Mesothelial cell of epicardium (in vitro differentiated cells): ENCODE measurements around the gene CMSS1. TPM values are rescaled to one million over a fixed set of nuclear protein-coding genes. Genes with fewer than 3 reads are reported as not detected.

Experiments
- DNase-seq, 2 experiments: peaks; one replicate each; pipeline ENCODE4 v3.0.0; 2021; ENCODE audit warnings: low spot score in 2 of 2; ENCODE audit not compliant: unreplicated experiment in 2 of 2
- H3K27ac Mint-ChIP-seq: 2 replicates; pipeline ENCODE4 v1.8.0; 2021; ENCODE audit warnings: mixed read lengths
- H3K27me3 Mint-ChIP-seq: 2 replicates; pipeline ENCODE4 v1.8.0; 2021; ENCODE audit warnings: low read depth, mixed read lengths
- H3K36me3 Mint-ChIP-seq: 2 replicates; pipeline ENCODE4 v1.8.0; 2021; ENCODE audit warnings: mixed read lengths
- H3K4me1 Mint-ChIP-seq: 2 replicates; pipeline ENCODE4 v1.8.0; 2021; ENCODE audit warnings: mixed read lengths
- H3K4me3 Mint-ChIP-seq: 2 replicates; pipeline ENCODE4 v1.8.0; 2021; ENCODE audit warnings: mild to moderate bottlenecking, moderate library complexity, mixed read lengths
- H3K9me3 Mint-ChIP-seq: 2 replicates; pipeline ENCODE4 v1.8.0; 2021; ENCODE audit warnings: mixed read lengths
- total RNA-seq: library from RNA; stranded (reverse); gene quantifications from 3 replicates; pipeline ENCODE4 v1.2.1, GENCODE V29; 2021
- TF ChIP-seq, protein P1 (sequence below): fragments of 200-600 bp; sonication (generic); IDR thresholded peaks from one replicate; pipeline ENCODE4 v1.5.0; 2021; ENCODE audit warnings: antibody characterized with exemption; ENCODE audit not compliant: unreplicated experiment

Gene CMSS1
- total RNA-seq, 1 donor from 2014 or later: 30.0 TPM

- TF ChIP-seq, protein P1, sequence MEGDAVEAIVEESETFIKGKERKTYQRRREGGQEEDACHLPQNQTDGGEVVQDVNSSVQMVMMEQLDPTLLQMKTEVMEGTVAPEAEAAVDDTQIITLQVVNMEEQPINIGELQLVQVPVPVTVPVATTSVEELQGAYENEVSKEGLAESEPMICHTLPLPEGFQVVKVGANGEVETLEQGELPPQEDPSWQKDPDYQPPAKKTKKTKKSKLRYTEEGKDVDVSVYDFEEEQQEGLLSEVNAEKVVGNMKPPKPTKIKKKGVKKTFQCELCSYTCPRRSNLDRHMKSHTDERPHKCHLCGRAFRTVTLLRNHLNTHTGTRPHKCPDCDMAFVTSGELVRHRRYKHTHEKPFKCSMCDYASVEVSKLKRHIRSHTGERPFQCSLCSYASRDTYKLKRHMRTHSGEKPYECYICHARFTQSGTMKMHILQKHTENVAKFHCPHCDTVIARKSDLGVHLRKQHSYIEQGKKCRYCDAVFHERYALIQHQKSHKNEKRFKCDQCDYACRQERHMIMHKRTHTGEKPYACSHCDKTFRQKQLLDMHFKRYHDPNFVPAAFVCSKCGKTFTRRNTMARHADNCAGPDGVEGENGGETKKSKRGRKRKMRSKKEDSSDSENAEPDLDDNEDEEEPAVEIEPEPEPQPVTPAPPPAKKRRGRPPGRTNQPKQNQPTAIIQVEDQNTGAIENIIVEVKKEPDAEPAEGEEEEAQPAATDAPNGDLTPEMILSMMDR: no peak
- Mint-ChIP-seq H3K9me3 (no peaks in the 10 kb centered on the region), H3K4me1 (peaks cover 19% of the 10 kb centered on the region)
Measured at GRCh38 chr3:100189444-100189964, 371.8 kb downstream of the CMSS1 start.

GRCh38 chr3:100195375-100195774, 377.7 kb downstream of the CMSS1 start:
- no peak overlapping the region for H3K4me3 Mint-ChIP-seq

More at GRCh38 chr3:100189444-100189964, 371.8 kb downstream of the CMSS1 start:
- Mint-ChIP-seq H3K27ac (no peak overlapping the region), H3K4me3 (no peak overlapping the region), H3K27me3 (no peaks in the 10 kb centered on the region), H3K36me3 (no peaks in the 10 kb centered on the region)
- DNase-seq: no peak

DNA sequence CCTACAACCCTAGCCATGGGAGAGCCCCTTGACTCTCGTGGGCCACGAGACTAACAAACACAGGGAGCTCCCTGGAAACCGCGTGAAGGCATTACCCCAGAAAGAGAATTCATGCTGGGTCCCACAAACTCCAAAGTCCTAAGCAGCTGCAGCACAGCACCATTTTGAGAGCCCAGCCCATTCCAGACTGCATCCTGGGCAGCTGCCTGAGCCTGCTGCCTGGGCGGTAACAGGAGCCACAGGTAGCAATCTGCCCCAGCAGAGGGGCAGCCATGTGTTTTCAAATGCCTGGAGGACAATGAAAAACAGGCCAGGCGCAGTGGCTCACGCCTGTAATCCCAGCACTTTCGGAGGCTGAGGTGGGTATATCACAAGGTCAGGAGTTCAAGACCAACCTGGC, 380.2 kb downstream of the CMSS1 start:
- H3K4me1 Mint-ChIP-seq: peaks cover 6% of the 10 kb centered on the region
- no peaks in the 10 kb centered on the region for H3K27me3 Mint-ChIP-seq
- H3K27ac Mint-ChIP-seq: no peak overlapping the region
- peaks cover 5% of the 10 kb centered on the region for H3K36me3 Mint-ChIP-seq
- peaks cover 11% of the 10 kb centered on the region for H3K9me3 Mint-ChIP-seq
- no peak for DNase-seq
- TF ChIP-seq, protein P1: no peak
- no peak overlapping the region for H3K4me3 Mint-ChIP-seq

More at GRCh38 chr3:100195375-100195774, 377.7 kb downstream of the CMSS1 start:
- DNase-seq: no peak
- no peaks in the 10 kb centered on the region for H3K27me3 Mint-ChIP-seq
- H3K4me1 Mint-ChIP-seq: peaks cover 8% of the 10 kb centered on the region
- peaks cover 5% of the 10 kb centered on the region for H3K36me3 Mint-ChIP-seq
- peaks cover 11% of the 10 kb centered on the region for H3K9me3 Mint-ChIP-seq
- TF ChIP-seq, protein P1: no peak
- H3K27ac Mint-ChIP-seq: no peak overlapping the region

DNA sequence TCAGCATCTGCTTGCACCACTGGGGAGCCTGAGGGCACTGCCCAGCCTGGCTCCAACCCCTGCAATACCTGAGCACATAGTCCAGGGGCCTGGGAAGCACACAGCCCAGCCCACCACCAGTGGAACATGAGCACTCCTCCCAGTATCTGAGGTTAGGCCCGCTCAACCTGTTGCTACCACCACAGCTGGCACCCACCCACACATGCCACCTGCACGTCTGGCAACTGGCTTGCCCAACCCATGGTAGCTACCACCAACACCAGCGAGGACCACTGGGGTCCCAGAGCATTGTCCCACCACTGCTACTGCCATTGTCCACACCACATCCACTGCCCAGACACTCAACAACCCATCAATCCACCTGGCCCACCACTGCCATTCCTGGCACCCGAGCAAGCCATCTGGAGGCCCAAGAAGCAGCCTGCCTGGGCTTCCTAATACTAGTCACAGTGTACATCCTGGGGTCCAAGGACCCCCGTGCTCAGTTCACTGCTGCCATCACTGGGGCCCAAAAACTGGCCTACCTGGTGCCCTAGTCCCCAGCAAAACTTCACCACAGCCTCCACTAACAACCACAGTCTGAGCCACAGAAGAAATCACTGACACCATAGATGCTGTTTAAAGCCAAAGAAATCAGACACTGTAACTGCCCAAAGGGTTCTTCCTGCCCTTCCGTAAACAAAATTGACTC, 381.1 kb downstream of the CMSS1 start:
- peaks cover 11% of the 10 kb centered on the region for H3K9me3 Mint-ChIP-seq
- TF ChIP-seq, protein P1: no peak
- peaks cover 5% of the 10 kb centered on the region for H3K36me3 Mint-ChIP-seq
- H3K4me3 Mint-ChIP-seq: no peak overlapping the region
- DNase-seq: no peak
- peaks cover 6% of the 10 kb centered on the region for H3K4me1 Mint-ChIP-seq
- H3K27ac Mint-ChIP-seq: no peak overlapping the region
- no peaks in the 10 kb centered on the region for H3K27me3 Mint-ChIP-seq

DNA sequence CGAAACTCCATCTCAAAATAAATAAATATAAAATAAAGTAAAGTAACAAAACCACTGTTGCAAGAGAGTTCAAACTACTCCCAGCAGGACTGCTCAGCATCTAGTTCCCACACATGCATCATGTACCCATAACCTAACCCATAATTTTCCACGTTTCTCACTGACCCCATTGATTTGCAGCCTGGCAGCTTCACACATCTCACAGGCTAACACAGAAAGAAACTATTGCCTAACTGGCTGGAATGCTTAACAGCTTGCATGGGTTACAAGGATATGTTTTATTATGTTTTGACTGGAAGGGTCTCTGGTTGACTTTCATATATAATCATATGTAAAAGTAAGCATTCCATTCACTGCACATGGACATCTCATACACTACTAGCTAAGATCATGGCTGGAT, 387.5 kb downstream of the CMSS1 start:
- TF ChIP-seq, protein P1: no peak
- no peaks in the 10 kb centered on the region for H3K27me3 Mint-ChIP-seq
- no peak overlapping the region for H3K27ac Mint-ChIP-seq
- H3K4me1 Mint-ChIP-seq: no peaks in the 10 kb centered on the region
- H3K36me3 Mint-ChIP-seq: no peaks in the 10 kb centered on the region
- H3K9me3 Mint-ChIP-seq: no peaks in the 10 kb centered on the region
- no peak overlapping the region for H3K4me3 Mint-ChIP-seq
- no peak for DNase-seq
